ENCODE measurements around the gene STON2.

DNA sequence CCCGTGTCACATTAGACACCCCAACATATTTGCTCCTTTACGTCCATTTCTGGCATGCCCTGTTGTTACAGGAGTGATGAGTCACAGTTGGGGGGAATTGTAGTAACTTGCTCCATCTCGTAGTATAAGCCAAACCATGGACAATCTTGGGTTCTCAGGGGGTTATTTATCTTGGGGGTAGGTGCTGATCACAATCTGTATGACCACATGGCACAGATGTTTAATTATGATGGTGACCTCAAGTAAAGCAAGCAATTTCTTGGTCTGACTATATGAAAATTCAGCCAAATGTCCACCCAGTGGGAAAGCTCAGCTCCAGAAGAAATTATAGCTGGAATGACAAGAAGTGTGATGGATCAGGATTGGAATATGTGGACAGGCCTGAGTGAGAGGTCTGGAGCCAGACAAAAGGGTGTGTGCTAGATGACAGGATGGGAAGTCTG, 32.1 kb upstream of the STON2 start:
- TF ChIP-seq, protein P1, sequence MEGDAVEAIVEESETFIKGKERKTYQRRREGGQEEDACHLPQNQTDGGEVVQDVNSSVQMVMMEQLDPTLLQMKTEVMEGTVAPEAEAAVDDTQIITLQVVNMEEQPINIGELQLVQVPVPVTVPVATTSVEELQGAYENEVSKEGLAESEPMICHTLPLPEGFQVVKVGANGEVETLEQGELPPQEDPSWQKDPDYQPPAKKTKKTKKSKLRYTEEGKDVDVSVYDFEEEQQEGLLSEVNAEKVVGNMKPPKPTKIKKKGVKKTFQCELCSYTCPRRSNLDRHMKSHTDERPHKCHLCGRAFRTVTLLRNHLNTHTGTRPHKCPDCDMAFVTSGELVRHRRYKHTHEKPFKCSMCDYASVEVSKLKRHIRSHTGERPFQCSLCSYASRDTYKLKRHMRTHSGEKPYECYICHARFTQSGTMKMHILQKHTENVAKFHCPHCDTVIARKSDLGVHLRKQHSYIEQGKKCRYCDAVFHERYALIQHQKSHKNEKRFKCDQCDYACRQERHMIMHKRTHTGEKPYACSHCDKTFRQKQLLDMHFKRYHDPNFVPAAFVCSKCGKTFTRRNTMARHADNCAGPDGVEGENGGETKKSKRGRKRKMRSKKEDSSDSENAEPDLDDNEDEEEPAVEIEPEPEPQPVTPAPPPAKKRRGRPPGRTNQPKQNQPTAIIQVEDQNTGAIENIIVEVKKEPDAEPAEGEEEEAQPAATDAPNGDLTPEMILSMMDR (CRISPR knock-in tag; IDR thresholded peaks at IDR 0.05), result no peak
- TF ChIP-seq DNMT3B (CRISPR knock-in tag; conservative IDR thresholded peaks at IDR 0.05), result no peak
- no peak for TF ChIP-seq REL (CRISPR knock-in tag; conservative IDR thresholded peaks at IDR 0.05)
- no peak for TF ChIP-seq POLR2AphosphoS5 (IDR thresholded peaks at IDR 0.05; ENCODE audit: low read depth, low read length)
- TF ChIP-seq, protein P2, sequence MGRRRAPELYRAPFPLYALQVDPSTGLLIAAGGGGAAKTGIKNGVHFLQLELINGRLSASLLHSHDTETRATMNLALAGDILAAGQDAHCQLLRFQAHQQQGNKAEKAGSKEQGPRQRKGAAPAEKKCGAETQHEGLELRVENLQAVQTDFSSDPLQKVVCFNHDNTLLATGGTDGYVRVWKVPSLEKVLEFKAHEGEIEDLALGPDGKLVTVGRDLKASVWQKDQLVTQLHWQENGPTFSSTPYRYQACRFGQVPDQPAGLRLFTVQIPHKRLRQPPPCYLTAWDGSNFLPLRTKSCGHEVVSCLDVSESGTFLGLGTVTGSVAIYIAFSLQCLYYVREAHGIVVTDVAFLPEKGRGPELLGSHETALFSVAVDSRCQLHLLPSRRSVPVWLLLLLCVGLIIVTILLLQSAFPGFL (CRISPR knock-in tag; IDR thresholded peaks at IDR 0.05), result no peak
- TF ChIP-seq NBN (conservative IDR thresholded peaks at IDR 0.05), result no peak
- TF ChIP-seq PCBP1 (IDR thresholded peaks at IDR 0.05; ENCODE audit: borderline replicate concordance, low read depth, low read length), result no peak
- TF ChIP-seq, protein P3, sequence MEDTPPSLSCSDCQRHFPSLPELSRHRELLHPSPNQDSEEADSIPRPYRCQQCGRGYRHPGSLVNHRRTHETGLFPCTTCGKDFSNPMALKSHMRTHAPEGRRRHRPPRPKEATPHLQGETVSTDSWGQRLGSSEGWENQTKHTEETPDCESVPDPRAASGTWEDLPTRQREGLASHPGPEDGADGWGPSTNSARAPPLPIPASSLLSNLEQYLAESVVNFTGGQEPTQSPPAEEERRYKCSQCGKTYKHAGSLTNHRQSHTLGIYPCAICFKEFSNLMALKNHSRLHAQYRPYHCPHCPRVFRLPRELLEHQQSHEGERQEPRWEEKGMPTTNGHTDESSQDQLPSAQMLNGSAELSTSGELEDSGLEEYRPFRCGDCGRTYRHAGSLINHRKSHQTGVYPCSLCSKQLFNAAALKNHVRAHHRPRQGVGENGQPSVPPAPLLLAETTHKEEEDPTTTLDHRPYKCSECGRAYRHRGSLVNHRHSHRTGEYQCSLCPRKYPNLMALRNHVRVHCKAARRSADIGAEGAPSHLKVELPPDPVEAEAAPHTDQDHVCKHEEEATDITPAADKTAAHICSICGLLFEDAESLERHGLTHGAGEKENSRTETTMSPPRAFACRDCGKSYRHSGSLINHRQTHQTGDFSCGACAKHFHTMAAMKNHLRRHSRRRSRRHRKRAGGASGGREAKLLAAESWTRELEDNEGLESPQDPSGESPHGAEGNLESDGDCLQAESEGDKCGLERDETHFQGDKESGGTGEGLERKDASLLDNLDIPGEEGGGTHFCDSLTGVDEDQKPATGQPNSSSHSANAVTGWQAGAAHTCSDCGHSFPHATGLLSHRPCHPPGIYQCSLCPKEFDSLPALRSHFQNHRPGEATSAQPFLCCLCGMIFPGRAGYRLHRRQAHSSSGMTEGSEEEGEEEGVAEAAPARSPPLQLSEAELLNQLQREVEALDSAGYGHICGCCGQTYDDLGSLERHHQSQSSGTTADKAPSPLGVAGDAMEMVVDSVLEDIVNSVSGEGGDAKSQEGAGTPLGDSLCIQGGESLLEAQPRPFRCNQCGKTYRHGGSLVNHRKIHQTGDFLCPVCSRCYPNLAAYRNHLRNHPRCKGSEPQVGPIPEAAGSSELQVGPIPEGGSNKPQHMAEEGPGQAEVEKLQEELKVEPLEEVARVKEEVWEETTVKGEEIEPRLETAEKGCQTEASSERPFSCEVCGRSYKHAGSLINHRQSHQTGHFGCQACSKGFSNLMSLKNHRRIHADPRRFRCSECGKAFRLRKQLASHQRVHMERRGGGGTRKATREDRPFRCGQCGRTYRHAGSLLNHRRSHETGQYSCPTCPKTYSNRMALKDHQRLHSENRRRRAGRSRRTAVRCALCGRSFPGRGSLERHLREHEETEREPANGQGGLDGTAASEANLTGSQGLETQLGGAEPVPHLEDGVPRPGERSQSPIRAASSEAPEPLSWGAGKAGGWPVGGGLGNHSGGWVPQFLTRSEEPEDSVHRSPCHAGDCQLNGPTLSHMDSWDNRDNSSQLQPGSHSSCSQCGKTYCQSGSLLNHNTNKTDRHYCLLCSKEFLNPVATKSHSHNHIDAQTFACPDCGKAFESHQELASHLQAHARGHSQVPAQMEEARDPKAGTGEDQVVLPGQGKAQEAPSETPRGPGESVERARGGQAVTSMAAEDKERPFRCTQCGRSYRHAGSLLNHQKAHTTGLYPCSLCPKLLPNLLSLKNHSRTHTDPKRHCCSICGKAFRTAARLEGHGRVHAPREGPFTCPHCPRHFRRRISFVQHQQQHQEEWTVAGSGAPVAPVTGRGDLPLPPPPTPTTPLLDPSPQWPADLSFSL (CRISPR knock-in tag; IDR thresholded peaks at IDR 0.05), result no peak
- TF ChIP-seq ZNF883 (CRISPR knock-in tag; IDR thresholded peaks at IDR 0.05; ENCODE audit: not compliant biosample characterization), result no peak
- no peak for TF ChIP-seq ARID2 (CRISPR knock-in tag; IDR thresholded peaks at IDR 0.05; ENCODE audit: borderline replicate concordance)
- TF ChIP-seq GABPB1 (CRISPR knock-in tag; IDR thresholded peaks at IDR 0.05), result no peak
